Endothelial cell of umbilical vein (primary cell): ENCODE data around the gene SLC35D2. TPM values are rescaled to one million over a fixed set of nuclear protein-coding genes. Genes with fewer than 3 reads are reported as not detected.

Experiments used
- BruUV-seq: library from RNA; stranded (reverse); fragments of 400-500 nt; replicated peaks from 2 replicates; lab custom pipeline; 2021; lab: Mats Ljungman, UMichigan
- CTCF ChIA-PET: fragments of 300-600, 350-600 bp; sonication (Branson Sonifier 250); formaldehyde crosslinking; loops from one replicate; lab custom pipeline; 2021; ENCODE audit warnings: antibody characterized with exemption, inconsistent platforms; lab: Charles Lee
- POLR2A ChIA-PET: fragments of 300-600, 350-600 bp; sonication (Branson Sonifier 250); formaldehyde crosslinking; loops from one replicate; lab custom pipeline; 2021; ENCODE audit warnings: antibody characterized with exemption, inconsistent platforms; lab: Charles Lee
- DNase-seq: peaks from one replicate; pipeline ENCODE4 v3.0.0-alpha.2; 2011; ENCODE audit warnings: low read depth, low spot score
- FAIRE-seq: peaks from 2 replicates; lab custom pipeline; 2011; peaks lifted over from hg19 to GRCh38; lab: Jason Lieb, UNC
- H2AFZ ChIP-seq: 2 replicates; pipeline ENCODE4 v1.6.0; 2012; ENCODE audit warnings: low read depth, low read length, control low read depth, inconsistent platforms
- H3K27ac ChIP-seq: 2 replicates; pipeline ENCODE4 v1.5.1; 2011; ENCODE audit warnings: low read depth, mild to moderate bottlenecking, control low read depth, low read length, moderate library complexity; ENCODE audit not compliant: insufficient read depth
- H3K27me3 ChIP-seq, 2 experiments: 2 replicates each; pipeline versions ENCODE4 v1.6.0 to v1.6.1; 2011; ENCODE audit warnings: low read length in 2 of 2, mixed read lengths in 1 of 2; ENCODE audit not compliant: control insufficient read depth in 2 of 2, insufficient read depth in 2 of 2
- H3K36me3 ChIP-seq, 2 experiments: 2 replicates in 1 of 2; 3 replicates in 1 of 2; pipeline ENCODE4 v1.5.1; 2011; ENCODE audit warnings: low read length in 2 of 2, mild to moderate bottlenecking in 1 of 2, moderate library complexity in 1 of 2; ENCODE audit not compliant: control insufficient read depth in 2 of 2, insufficient read depth in 2 of 2; ENCODE audit errors: extremely low read depth in 1 of 2
- H3K4me1 ChIP-seq: 3 replicates; pipeline ENCODE4 v1.5.1; 2011; ENCODE audit warnings: mild to moderate bottlenecking, low read length; ENCODE audit not compliant: control insufficient read depth, insufficient read depth; ENCODE audit errors: extremely low read depth
- H3K4me2 ChIP-seq: 2 replicates; pipeline ENCODE4 v1.6.1; 2011; ENCODE audit warnings: low read length, control low read depth, mixed read lengths; ENCODE audit not compliant: insufficient read depth
- H3K4me3 ChIP-seq, 3 experiments: fragments of 200-600 bp in 1 of 3; sonication (generic), shearing (Covaris generic) in 1 of 3; replicated peaks in 1 of 3; 2 replicates each; pipeline ENCODE4 v1.5.1; 2011 to 2016; ENCODE audit warnings: control low read depth in 3 of 3, low read length in 3 of 3, mild to moderate bottlenecking in 2 of 3, inconsistent platforms in 1 of 3, low read depth in 1 of 3, moderate library complexity in 1 of 3; ENCODE audit not compliant: insufficient read depth in 1 of 3
- H3K79me2 ChIP-seq: 2 replicates; pipeline ENCODE4 v1.6.0; 2012; ENCODE audit warnings: low read length, inconsistent platforms; ENCODE audit not compliant: control insufficient read depth, insufficient read depth
- H3K9ac ChIP-seq: replicated peaks from 2 replicates; pipeline ENCODE3; 2011; ENCODE audit warnings: low read length, control low read depth; ENCODE audit not compliant: insufficient read depth; ENCODE audit errors: extremely low read depth
- H3K9me1 ChIP-seq: replicated peaks from 3 replicates; pipeline ENCODE4 v1.6.0; 2011; ENCODE audit warnings: mild to moderate bottlenecking, low read length; ENCODE audit not compliant: control insufficient read depth, insufficient read depth; ENCODE audit errors: extremely low read depth
- H3K9me3 ChIP-seq: replicated peaks from 2 replicates; pipeline ENCODE4 v1.5.1; 2012; ENCODE audit warnings: low read length, inconsistent platforms; ENCODE audit not compliant: control insufficient read depth, insufficient read depth
- H4K20me1 ChIP-seq: replicated peaks from 2 replicates; pipeline ENCODE3; 2011; ENCODE audit warnings: mild to moderate bottlenecking, low read length; ENCODE audit not compliant: control insufficient read depth, insufficient read depth; ENCODE audit errors: extremely low read depth
- CTCF ChIP-seq, 2 donors: IDR thresholded peaks; 1 replicate in 1 of 2; 2 replicates in 1 of 2; pipeline ENCODE4 v1.5.1; 2011; ENCODE audit warnings: low read length in 2 of 2, mild to moderate bottlenecking in 2 of 2, moderate library complexity in 2 of 2, control low read depth in 1 of 2, inconsistent platforms in 1 of 2, low read depth in 1 of 2; ENCODE audit not compliant: insufficient read depth in 1 of 2; ENCODE audit errors: extremely low read depth in 1 of 2
- EZH2 ChIP-seq: IDR thresholded peaks from 2 replicates; pipeline ENCODE4 v1.6.1; 2012; ENCODE audit warnings: borderline replicate concordance, low read depth, mild to moderate bottlenecking, moderate library complexity, low read length, inconsistent platforms; ENCODE audit not compliant: severe bottlenecking
- FOS ChIP-seq: IDR thresholded peaks from 2 replicates; pipeline ENCODE4 v1.6.1; 2011; ENCODE audit warnings: mild to moderate bottlenecking, low read length, moderate library complexity, borderline replicate concordance; ENCODE audit not compliant: insufficient read depth
- GATA2 ChIP-seq: IDR thresholded peaks from 2 replicates; pipeline ENCODE4 v1.7.0; 2011; ENCODE audit warnings: low read depth, mild to moderate bottlenecking, moderate library complexity, mixed read lengths, low read length; ENCODE audit not compliant: insufficient read length, insufficient read depth
- JUN ChIP-seq: IDR thresholded peaks from 2 replicates; pipeline ENCODE4 v1.6.1; 2011; ENCODE audit warnings: borderline replicate concordance, low read depth; ENCODE audit not compliant: insufficient read length, insufficient read depth
- MYC ChIP-seq: IDR thresholded peaks from one replicate; pipeline ENCODE4 v1.6.1; 2011; ENCODE audit warnings: mild to moderate bottlenecking, low read depth, low read length
- POLR2A ChIP-seq: IDR thresholded peaks from 2 replicates; pipeline ENCODE4 v1.6.1; 2012; ENCODE audit warnings: low read depth, mild to moderate bottlenecking, control low read depth, low read length
- POLR2AphosphoS5 ChIP-seq: IDR thresholded peaks from 2 replicates; pipeline ENCODE4 v1.6.1; 2012; ENCODE audit warnings: low read depth, mild to moderate bottlenecking, control low read depth, low read length, moderate library complexity; ENCODE audit not compliant: insufficient read depth
- dilution Hi-C: fragments of 300-500 bp; cut with MboI; formaldehyde crosslinking; loops from one replicate; pipeline ENCODE4 v1.15.0; 2019; ENCODE audit warnings: low sequenced_read_pairs; ENCODE audit not compliant: extremely low pct_ligation_motif_present
- intact Hi-C: fragments of 100-400 bp; cut with micrococcal nuclease; formaldehyde crosslinking; loops from one replicate; pipeline ENCODE4 v1.10.0; 2022
- polyA plus RNA-seq, 4 experiments: library from polyadenylated mRNA; depleted of rRNA in 3 of 4; stranded (reverse) in 3 of 4; unstranded in 1 of 4; fragments of >200 nt; gene quantifications; 2 replicates each; pipeline versions ENCODE4 v1.2.1 to v1.2.3, GENCODE V29; 2011 to 2012; ENCODE audit warnings: missing spikeins in 1 of 4
- total RNA-seq: library from RNA; stranded (reverse); gene quantifications from 2 replicates; pipeline ENCODE4 v1.2.3, GENCODE V29; 2021
- TF ChIP-seq, protein P1 (sequence below): IDR thresholded peaks from 2 replicates; pipeline ENCODE4 v1.6.1; 2011; ENCODE audit not compliant: insufficient read depth, insufficient read length

The SLC35D2 gene
- total and polyA plus RNA-seq, 2 donors (not counting 3 experiments of a cell fraction or from before 2014, with no cell fraction given), result 21.1 to 29.9 TPM

GRCh38 chr9:96302021-96302420 lies 81.5 kb downstream of the SLC35D2 start, which contains the start of gene HSD17B3:
TSS of gene HSD17B3 (minus strand) at chr9:96302176. CDS start at chr9:96302104, 72 bp downstream.
- Histone ChIP-seq H3K9me3 (no peaks in the 10 kb centered on the region), H3K36me3 (no peaks in the 10 kb centered on the region), H2AFZ (no peak within 1 kb of the TSS), H3K4me3 (no peak within 1 kb of the TSS), H3K9me1 (no peaks in the 10 kb centered on the region), H3K27me3 (peaks cover 0 to 2% of the 10 kb centered on the region in 2 experiments), H3K4me1 (no peaks in the 10 kb centered on the region), H3K27ac (no peak within 1 kb of the TSS), H3K79me2 (no peaks in the 10 kb centered on the region), H3K9ac (no peak within 1 kb of the TSS), H4K20me1 (no peaks in the 10 kb centered on the region), H3K4me2 (no peak within 1 kb of the TSS)
- no peak for FAIRE-seq
- CTCF ChIA-PET, result interaction anchor here (0.8 to 1.4 kb wide), 2 partner anchors 16 to 26 kb away, joined by 3 to 4 read pairs; no protein-coding TSS in a partner anchor
- no TSS peak for BruUV-seq
- intact Hi-C loops (no loop called here), dilution Hi-C loops (no loop called here)
- POLR2A ChIA-PET, result no interaction called here
- TF ChIP-seq POLR2A, result no peak
- TF ChIP-seq, protein P1, sequence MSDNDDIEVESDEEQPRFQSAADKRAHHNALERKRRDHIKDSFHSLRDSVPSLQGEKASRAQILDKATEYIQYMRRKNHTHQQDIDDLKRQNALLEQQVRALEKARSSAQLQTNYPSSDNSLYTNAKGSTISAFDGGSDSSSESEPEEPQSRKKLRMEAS, result no peak
- TF ChIP-seq FOS, result no peak
- no peak for TF ChIP-seq CTCF (IDR thresholded peaks at IDR 0.05; ENCODE audit: extremely low read depth in 1 of 2, insufficient read depth in 1 of 2, low read depth in 1 of 2, low read length in 2 of 2)
- TF ChIP-seq JUN, result no peak
- no peak for TF ChIP-seq POLR2AphosphoS5
- no peak for TF ChIP-seq EZH2
- TF ChIP-seq GATA2, result no peak
- no peak for TF ChIP-seq MYC
- DNase-seq, result no peak
